Fibroblast of villous mesenchyme (primary cell): Measurements from ENCODE around the gene CCDC116. TPM values are rescaled to one million over a fixed set of nuclear protein-coding genes. Genes with fewer than 3 reads are reported as not detected.
"Not testable (repeated sequence)": the region's sequence is repeated elsewhere in the genome, so short reads cannot be mapped to it uniquely, and the experiment has no call there.

Source experiments
- DNase-seq: peaks from one replicate; pipeline ENCODE4 v3.0.0-alpha.2; 2010; ENCODE audit warnings: low read depth
- H3K4me3 ChIP-seq: 2 replicates; pipeline ENCODE4 v1.5.1; 2011; ENCODE audit warnings: low read depth, mild to moderate bottlenecking, low read length
- total RNA-seq: library from RNA; depleted of rRNA; stranded (reverse); fragments of >200 nt; gene quantifications from 2 replicates; pipeline ENCODE4 v1.2.3, GENCODE V29; 2012
- TF ChIP-seq, protein P1 (sequence below): IDR thresholded peaks from 2 replicates; pipeline ENCODE4 v1.5.1; 2012; ENCODE audit warnings: low read depth, mild to moderate bottlenecking, low read length; ENCODE audit not compliant: insufficient read depth

Gene CCDC116
- total RNA-seq, 1 donor: 0.43 TPM

DNA sequence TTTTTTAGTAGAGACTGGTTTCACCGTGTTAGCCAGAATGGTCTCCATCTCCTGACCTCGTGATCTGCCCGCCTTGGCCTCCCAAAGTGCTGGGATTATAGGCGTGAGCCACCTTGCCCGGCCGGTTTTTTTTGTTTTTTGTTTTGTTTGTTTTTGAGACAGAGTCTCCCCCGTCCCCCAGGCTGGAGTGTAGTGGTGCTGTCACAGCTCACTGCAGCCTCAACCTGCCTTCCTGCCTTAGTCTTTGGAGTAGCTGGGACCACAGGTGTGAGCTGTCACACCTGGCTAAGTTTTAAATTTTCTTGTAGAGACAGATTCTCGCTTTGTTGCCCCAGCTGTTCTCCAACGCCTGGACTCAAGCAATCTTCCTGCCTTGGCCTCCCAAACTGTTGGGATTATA lies 36.5 kb downstream of the CCDC116 start:
- H3K4me3 ChIP-seq: no peak overlapping the region
- DNase-seq: no peak
- TF ChIP-seq, protein P1, sequence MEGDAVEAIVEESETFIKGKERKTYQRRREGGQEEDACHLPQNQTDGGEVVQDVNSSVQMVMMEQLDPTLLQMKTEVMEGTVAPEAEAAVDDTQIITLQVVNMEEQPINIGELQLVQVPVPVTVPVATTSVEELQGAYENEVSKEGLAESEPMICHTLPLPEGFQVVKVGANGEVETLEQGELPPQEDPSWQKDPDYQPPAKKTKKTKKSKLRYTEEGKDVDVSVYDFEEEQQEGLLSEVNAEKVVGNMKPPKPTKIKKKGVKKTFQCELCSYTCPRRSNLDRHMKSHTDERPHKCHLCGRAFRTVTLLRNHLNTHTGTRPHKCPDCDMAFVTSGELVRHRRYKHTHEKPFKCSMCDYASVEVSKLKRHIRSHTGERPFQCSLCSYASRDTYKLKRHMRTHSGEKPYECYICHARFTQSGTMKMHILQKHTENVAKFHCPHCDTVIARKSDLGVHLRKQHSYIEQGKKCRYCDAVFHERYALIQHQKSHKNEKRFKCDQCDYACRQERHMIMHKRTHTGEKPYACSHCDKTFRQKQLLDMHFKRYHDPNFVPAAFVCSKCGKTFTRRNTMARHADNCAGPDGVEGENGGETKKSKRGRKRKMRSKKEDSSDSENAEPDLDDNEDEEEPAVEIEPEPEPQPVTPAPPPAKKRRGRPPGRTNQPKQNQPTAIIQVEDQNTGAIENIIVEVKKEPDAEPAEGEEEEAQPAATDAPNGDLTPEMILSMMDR: no peak

DNA sequence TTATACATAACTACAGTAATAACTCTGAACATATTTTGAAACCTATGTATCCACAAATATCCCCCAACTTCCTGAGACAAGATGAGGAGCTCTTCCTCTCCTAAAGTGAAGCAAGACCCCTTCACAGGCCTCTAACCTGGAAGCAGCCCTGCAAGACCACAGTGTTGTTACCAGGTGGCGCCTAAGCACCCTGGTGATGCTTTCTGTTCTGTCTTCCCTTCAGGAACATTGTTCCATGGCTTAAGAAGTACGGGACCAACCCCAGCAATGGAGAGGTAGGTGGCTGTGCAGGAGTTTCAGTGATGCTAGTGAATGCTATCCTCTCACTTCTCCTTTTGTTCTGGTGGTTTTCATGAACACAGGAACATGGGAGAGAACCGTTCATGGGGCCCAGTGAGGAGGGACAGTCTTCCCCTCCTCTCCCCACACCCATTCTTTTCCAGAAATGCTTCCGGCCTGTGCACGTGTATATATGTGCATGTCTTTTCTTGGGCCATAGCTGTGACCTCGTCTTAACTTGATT lies 39.6 kb downstream of the CCDC116 start:
- no peak for DNase-seq
- no peak overlapping the region for H3K4me3 ChIP-seq
- TF ChIP-seq, protein P1: no peak

DNA sequence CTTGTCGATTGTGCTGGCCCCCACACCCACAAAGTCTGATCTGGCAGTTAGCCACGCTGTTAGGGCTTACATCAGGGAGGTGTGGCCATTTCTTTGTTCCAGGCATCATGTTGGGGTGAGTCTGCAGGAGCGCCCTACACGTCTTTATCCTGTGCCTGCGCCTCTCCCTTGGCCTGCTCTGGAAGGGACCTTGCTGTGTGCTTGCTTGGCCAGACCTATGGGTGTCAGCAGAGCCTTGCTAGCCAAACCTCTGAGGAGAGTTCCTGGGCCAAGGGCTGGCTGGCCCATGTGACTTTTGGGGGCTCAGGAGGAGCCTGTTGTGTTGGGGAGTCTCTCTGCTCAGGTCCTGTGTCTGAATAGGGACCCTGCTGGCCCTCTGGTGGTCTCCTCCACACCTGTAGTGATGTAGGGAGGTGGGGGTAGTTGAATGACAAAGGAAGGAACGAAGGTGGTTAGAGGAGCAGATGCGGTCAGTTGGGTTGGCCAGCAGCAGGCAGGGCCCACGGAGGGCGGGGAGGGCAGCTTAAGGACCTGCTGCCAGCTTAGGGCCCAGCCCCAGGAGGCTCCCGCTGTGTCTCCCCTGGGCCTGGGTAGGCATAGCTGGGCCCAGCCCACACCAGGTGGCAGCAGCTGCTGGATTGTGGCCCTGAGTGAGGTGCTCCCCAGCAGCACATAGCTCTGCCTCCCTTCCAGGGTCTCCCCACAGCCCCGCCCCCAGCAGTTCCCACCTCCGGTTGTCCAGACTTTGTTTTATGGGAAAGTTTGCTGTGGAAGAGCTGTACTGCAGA lies 41.2 kb downstream of the CCDC116 start:
- no peak for DNase-seq
- TF ChIP-seq, protein P1: no peak
- no peak overlapping the region for H3K4me3 ChIP-seq

DNA sequence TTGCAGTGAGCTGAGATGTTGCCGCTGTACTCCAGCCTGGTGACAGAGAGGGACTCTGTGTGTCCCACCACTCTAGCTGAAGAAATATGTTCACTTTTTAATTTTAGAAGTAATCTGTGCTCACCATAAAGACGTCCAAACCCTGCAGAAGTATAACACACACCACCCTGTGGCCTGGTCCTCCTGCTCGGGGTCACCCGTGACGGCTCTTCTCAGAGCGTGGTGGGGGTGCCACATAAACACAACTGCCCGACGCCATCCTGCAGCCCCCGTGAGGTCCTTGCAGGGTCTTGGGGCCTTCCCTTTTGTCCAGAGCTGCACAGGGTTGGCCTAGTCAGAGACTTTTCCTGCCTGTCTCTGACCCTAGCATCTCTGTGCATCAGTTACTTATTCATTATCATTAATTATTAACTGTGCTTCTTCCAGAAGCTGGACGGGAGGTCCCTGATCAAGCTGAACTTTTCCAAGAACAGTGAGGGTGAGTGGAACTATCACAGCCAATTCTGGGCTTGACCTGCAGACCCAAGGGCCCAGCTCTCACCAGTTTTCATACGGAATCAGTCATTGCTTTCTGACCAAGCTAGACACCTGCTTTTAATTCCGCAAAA lies 42.2 kb downstream of the CCDC116 start:
- TF ChIP-seq, protein P1: no peak
- DNase-seq: no peak
- no peak overlapping the region for H3K4me3 ChIP-seq

DNA sequence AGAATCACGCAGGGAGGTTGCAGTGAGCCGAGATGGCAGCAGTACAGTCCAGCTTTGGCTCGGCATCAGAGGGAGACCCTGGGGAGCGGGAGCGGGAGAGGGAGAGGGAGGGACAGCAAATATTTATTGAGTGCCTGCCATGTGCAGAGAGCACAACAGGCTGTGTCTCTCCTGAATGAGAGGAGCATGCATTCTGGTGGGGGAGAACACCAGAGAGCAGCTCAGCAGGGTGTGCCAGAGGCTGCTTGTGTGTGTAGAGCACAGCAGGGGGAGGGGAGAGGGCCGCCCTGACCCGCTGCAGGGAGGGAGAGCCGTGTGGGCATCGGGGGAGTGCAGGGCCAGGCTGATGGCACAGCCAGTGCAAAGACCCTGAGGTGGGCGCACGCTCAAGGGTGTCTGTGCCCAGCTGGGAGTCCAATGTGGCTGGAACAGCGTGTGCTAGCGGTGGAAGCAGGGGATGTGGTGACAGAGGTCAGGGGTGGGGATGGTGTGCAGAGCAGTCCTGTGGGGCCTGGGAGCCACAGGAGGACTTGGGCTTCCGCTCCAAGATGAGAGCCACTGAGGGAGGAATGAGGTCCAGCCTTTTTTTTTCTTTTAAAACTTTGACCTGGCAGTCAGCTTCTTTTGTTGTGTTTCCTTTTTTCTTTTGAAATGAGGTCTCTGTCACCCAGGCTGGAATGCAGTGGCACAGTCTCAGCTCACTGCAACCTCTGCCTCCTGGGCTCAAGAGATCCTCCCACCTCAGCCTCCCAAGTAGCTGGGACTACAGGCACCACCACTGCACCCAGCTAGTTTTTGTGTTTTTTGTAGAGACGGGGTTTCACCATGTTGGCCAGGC lies 45.3 kb downstream of the CCDC116 start:
- TF ChIP-seq, protein P1: no peak
- H3K4me3 ChIP-seq: no peak overlapping the region
- DNase-seq: no peak

DNA sequence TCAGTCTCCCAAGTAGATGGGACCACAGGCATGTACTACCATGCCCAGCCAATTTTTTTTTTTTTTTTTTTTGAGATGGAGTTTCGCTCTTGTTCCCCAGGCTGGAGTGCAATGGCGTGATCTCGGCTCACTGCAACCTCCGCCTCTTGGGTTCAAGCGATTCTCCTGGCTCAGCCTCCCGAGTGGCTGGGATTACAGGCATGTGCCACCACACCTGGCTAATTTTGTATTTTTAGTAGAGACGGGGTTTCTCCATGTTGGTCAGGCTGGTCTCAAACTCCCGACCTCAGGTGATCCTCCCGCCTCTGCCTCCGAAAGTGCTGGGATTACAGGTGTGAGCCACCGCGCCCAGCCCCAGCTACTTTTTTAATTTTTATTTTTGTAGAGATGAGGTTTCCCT lies 46.3 kb downstream of the CCDC116 start:
- H3K4me3 ChIP-seq, DNase-seq: not testable (repeated sequence)

DNA sequence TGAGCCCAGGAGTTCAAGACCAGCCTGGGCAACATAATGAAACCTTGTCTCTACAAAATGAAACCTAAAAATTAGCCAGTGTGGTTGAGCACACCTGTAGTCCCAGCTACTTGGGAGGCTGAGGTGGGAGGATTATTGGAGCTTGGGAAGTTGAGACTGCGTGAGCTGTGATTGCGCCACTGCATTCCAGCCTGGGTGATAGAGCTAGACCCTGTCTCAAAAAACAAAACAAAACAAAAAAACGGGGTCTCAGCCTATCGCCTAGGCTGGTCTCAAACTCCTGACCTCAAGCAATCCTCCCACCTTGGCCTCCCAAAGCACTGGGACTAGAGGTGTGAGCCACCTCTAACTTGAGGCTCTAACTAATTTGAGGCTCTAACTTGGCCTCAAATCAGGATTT lies 46.8 kb downstream of the CCDC116 start:
- H3K4me3 ChIP-seq: no peak overlapping the region
- TF ChIP-seq, protein P1: no peak
- DNase-seq: no peak
